Vein endothelial cell (primary cell): ENCODE data around the gene HMOX1. TPM values are rescaled to one million over a fixed set of nuclear protein-coding genes. Genes with fewer than 3 reads are reported as not detected.

ENCODE experiments used
- small RNA-seq: library from RNA; depleted of rRNA; stranded (forward); fragments of <200 nt; gene quantifications from one replicate; pipeline ENCODE3, GENCODE V24; 2012
- total RNA-seq: library from RNA; depleted of rRNA; stranded (reverse); fragments of >200 nt; gene quantifications from 2 replicates; pipeline ENCODE4 v1.2.3, GENCODE V29; 2012

The HMOX1 gene
- total RNA-seq: 49.6 and 126 TPM in 2 replicates

GRCh38 chr22:35380537-35381423, at the start of gene HMOX1:
Gene HMOX1 (plus strand): TSS chr22:35381096. CDS start chr22:35381174, 78 bp downstream.

GRCh38 chr22:35399678-35400500, 19.0 kb downstream of the HMOX1 start, which contains the start of gene MCM5:
Gene MCM5 (plus strand): TSS chr22:35400140. CDS start chr22:35400439, 299 bp downstream.

Small RNA genes within 50 kb of the gene (small RNA-seq; reads per million reads assigned to genes)
- gene MIR3909 (1.2 reads per million, percentile 65 among the genes with 10 or more reads in this experiment), gene MIR6069 (not detected)

Other genes with a start within 250 kb of the HMOX1 start
- gene HMGXB4, start 123.6 kb upstream of the HMOX1 start, total RNA-seq: 18.0 and 24.3 TPM in 2 replicates
- 45.3 and 54.5 TPM in 2 replicates for gene TOM1, start 81.2 kb upstream of the HMOX1 start, total RNA-seq
- gene MCM5, start 19.0 kb downstream of the HMOX1 start, total RNA-seq: 35.9 and 53.6 TPM in 2 replicates
- not detected in 2 replicates for gene RASD2, start 159.7 kb downstream of the HMOX1 start, total RNA-seq
- not detected in 2 replicates for gene MB, start 236.2 kb downstream of the HMOX1 start, total RNA-seq